ENCODE data around the gene CARD9. TPM values are rescaled to one million over a fixed set of nuclear protein-coding genes. Genes with fewer than 3 reads are reported as not detected.
A peak's percentile ranks its signal among the peaks of the same experiment; 100 is the strongest.

The CARD9 gene
- total RNA-seq, 5 donors from 2014 or later (not counting 1 experiment from before 2014, with no cell fraction given), result 0.43 to 1.4 (median 0.76) TPM

GRCh38 chr9:136331030-136331429, 42.4 kb downstream of the CARD9 start:
- Mint-ChIP-seq H3K27me3 (peaks cover 0 to 3% of the 10 kb centered on the region in 2 donors), H3K9me3 (no peaks in the 10 kb centered on the region), H3K27ac (no peak overlapping the region), H3K4me3 (no peak overlapping the region), H3K36me3 (no peaks in the 10 kb centered on the region), H3K4me1 (peaks cover 4 to 6% (median 4%) of the 10 kb centered on the region in 3 donors)
- CTCF ChIA-PET, result no interaction called here
- Histone ChIP-seq H3K4me3 (ENCODE audit: control insufficient read depth in 1 of 2, extremely low read depth in 1 of 2, low read length in 1 of 2) (no peak overlapping the region), H3K36me3 (ENCODE audit: control insufficient read depth in 2 of 2, extremely low read depth in 1 of 2, insufficient read depth in 1 of 2, low read length in 1 of 2) (no peaks in the 10 kb centered on the region), H3K27ac (ENCODE audit: low read length) (no peak overlapping the region), H3K9me3 (no peaks in the 10 kb centered on the region), H3K4me1 (ENCODE audit: control insufficient read depth in 1 of 2, extremely low read depth in 1 of 2, insufficient read depth in 2 of 2, low read length in 2 of 2) (peaks cover 0 to 28% of the 10 kb centered on the region in 2 experiments), H3K27me3 (replicated peaks in 1 of 2; ENCODE audit: control insufficient read depth in 2 of 2, extremely low read depth in 1 of 2, insufficient read depth in 2 of 2, low read length in 1 of 2) (peaks cover 0 to 17% of the 10 kb centered on the region in 2 experiments)
- DNase-seq, result no peak
- WGBS (ENCODE audit: insufficient coverage), result 86% methylated on average over 11 of the region's 15 CpGs
- POLR2A ChIA-PET, result no interaction called here
- ATAC-seq (replicated peaks in 1 of 4), result no peak

DNA sequence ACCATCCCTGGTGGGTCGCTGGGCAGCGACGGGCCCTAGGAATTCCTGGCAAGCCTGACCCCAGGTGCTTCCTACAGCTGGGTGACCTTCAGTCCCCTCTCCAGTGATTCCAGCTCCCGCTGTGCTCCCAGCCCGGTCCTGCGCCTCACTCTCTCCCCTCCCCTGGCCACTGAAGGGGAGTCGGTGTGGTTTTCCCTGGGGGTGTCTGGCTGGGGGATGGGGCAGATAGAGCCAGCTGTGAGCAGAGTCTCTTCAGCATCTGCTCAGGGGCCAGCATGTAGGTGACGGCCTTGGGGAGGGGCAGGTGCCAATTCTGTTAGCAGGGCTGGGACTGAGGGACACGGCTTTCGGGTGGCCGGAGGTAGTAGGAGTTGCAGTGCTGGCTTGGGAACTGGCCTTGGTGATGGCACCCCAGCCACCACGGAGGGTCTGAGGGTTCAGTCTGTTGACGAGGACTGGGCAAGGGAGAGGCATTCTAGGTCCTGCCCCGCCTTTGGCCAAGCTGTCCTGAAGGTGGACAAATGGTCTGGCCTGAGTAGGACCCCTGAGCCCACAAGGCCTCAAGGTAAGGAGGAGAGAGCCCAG, 43.0 kb downstream of the CARD9 start:
- ChIA-PET CTCF (no interaction called here), POLR2A (no interaction called here)
- Histone ChIP-seq H3K27ac (ENCODE audit: low read length) (no peak overlapping the region), H3K4me1 (ENCODE audit: control insufficient read depth in 1 of 2, extremely low read depth in 1 of 2, insufficient read depth in 2 of 2, low read length in 2 of 2) (peaks cover 0 to 30% of the 10 kb centered on the region in 2 experiments), H3K4me3 (ENCODE audit: control insufficient read depth in 1 of 2, extremely low read depth in 1 of 2, low read length in 1 of 2) (no peak overlapping the region), H3K27me3 (replicated peaks in 1 of 2; ENCODE audit: control insufficient read depth in 2 of 2, extremely low read depth in 1 of 2, insufficient read depth in 2 of 2, low read length in 1 of 2) (peaks cover 0 to 22% of the 10 kb centered on the region in 2 experiments), H3K9me3 (no peaks in the 10 kb centered on the region), H3K36me3 (ENCODE audit: control insufficient read depth in 2 of 2, extremely low read depth in 1 of 2, insufficient read depth in 1 of 2, low read length in 1 of 2) (no peaks in the 10 kb centered on the region)
- WGBS (ENCODE audit: insufficient coverage), result 80% methylated on average over 10 of the region's 14 CpGs
- no peak for DNase-seq
- ATAC-seq (replicated peaks in 1 of 4), result no peak
- Mint-ChIP-seq H3K4me3 (no peak overlapping the region), H3K36me3 (no peaks in the 10 kb centered on the region), H3K27me3 (peaks cover 0 to 3% of the 10 kb centered on the region in 2 donors), H3K27ac (no peak overlapping the region), H3K9me3 (no peaks in the 10 kb centered on the region), H3K4me1 (peaks cover 4 to 6% (median 4%) of the 10 kb centered on the region in 3 donors)

- peaks cover 0 to 28% of the 10 kb centered on the region in 2 experiments for H3K27me3 ChIP-seq (replicated peaks in 1 of 2; ENCODE audit: control insufficient read depth in 2 of 2, extremely low read depth in 1 of 2, insufficient read depth in 2 of 2, low read length in 1 of 2)
- Mint-ChIP-seq H3K27me3 (peaks cover 0 to 3% of the 10 kb centered on the region in 2 donors), H3K27ac (no peak overlapping the region), H3K9me3 (no peaks in the 10 kb centered on the region), H3K36me3 (no peaks in the 10 kb centered on the region), H3K4me1 (peaks cover 4 to 6% (median 4%) of the 10 kb centered on the region in 3 donors), H3K4me3 (no peak overlapping the region)
- no peak overlapping the region for H3K27ac ChIP-seq (ENCODE audit: low read length)
- WGBS (ENCODE audit: insufficient coverage), result 87% methylated on average over 22 of the region's 23 CpGs
- no peak for ATAC-seq (replicated peaks in 1 of 4)
- H3K36me3 ChIP-seq (ENCODE audit: control insufficient read depth in 2 of 2, extremely low read depth in 1 of 2, insufficient read depth in 1 of 2, low read length in 1 of 2), result no peaks in the 10 kb centered on the region
- ChIA-PET CTCF (no interaction called here), POLR2A (no interaction called here)
- no peak for DNase-seq
- H3K4me1 ChIP-seq (ENCODE audit: control insufficient read depth in 1 of 2, extremely low read depth in 1 of 2, insufficient read depth in 2 of 2, low read length in 2 of 2), result peaks cover 0 to 30% of the 10 kb centered on the region in 2 experiments
- no peak overlapping the region for H3K4me3 ChIP-seq (ENCODE audit: control insufficient read depth in 1 of 2, extremely low read depth in 1 of 2, low read length in 1 of 2)
- H3K9me3 ChIP-seq, result no peaks in the 10 kb centered on the region
Measured at GRCh38 chr9:136329636-136330405, 43.6 kb downstream of the CARD9 start.

GRCh38 chr9:136329211-136329627, 44.2 kb downstream of the CARD9 start:
- DNase-seq, result no peak
- H3K4me3 ChIP-seq (ENCODE audit: control insufficient read depth in 1 of 2, extremely low read depth in 1 of 2, low read length in 1 of 2), result no peak overlapping the region
- H3K27me3 ChIP-seq (replicated peaks in 1 of 2; ENCODE audit: control insufficient read depth in 2 of 2, extremely low read depth in 1 of 2, insufficient read depth in 2 of 2, low read length in 1 of 2), result peaks cover 0 to 32% of the 10 kb centered on the region in 2 experiments
- Mint-ChIP-seq H3K4me3 (peak overlapping the region in 1 of 3 donors; percentile 59), H3K36me3 (no peaks in the 10 kb centered on the region), H3K9me3 (no peaks in the 10 kb centered on the region), H3K27me3 (peaks cover 0 to 3% of the 10 kb centered on the region in 2 donors), H3K4me1 (peaks cover 4 to 6% (median 4%) of the 10 kb centered on the region in 3 donors), H3K27ac (no peak overlapping the region)
- ChIA-PET CTCF (no interaction called here), POLR2A (no interaction called here)
- no peak for ATAC-seq (replicated peaks in 1 of 4)
- H3K9me3 ChIP-seq, result no peaks in the 10 kb centered on the region
- no peaks in the 10 kb centered on the region for H3K36me3 ChIP-seq (ENCODE audit: control insufficient read depth in 2 of 2, extremely low read depth in 1 of 2, insufficient read depth in 1 of 2, low read length in 1 of 2)
- H3K4me1 ChIP-seq (ENCODE audit: control insufficient read depth in 1 of 2, extremely low read depth in 1 of 2, insufficient read depth in 2 of 2, low read length in 2 of 2), result peaks cover 0 to 30% of the 10 kb centered on the region in 2 experiments
- H3K27ac ChIP-seq (ENCODE audit: low read length), result no peak overlapping the region
- 85% methylated on average over 14 of the region's 19 CpGs for WGBS (ENCODE audit: insufficient coverage)

DNA sequence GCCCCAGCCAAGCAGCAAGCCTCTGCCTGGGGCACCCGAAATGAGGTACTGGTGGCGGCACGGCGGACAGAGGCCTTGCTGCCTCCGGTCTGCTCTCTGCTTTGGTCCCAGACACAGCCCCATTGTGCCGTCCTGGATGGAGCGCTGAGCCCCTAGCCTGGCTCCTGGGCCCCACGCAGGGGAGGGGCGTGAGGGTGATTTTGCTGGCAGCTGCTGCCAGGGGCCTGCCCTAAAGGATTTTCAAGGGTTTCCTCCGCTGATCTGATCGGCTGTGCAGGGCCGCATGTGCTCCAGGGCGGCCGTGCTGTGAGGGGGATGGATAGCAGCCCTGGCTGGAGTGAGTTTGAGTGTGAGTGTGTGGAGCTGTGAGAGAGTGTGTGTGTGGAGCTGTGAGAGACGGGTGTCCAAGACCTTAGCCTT, 44.8 kb downstream of the CARD9 start:
- ChIA-PET CTCF (no interaction called here), POLR2A (no interaction called here)
- Histone ChIP-seq H3K27me3 (replicated peaks in 1 of 2; ENCODE audit: control insufficient read depth in 2 of 2, extremely low read depth in 1 of 2, insufficient read depth in 2 of 2, low read length in 1 of 2) (peaks cover 0 to 33% of the 10 kb centered on the region in 2 experiments), H3K36me3 (ENCODE audit: control insufficient read depth in 2 of 2, extremely low read depth in 1 of 2, insufficient read depth in 1 of 2, low read length in 1 of 2) (no peaks in the 10 kb centered on the region), H3K27ac (ENCODE audit: low read length) (no peak overlapping the region), H3K4me3 (ENCODE audit: control insufficient read depth in 1 of 2, extremely low read depth in 1 of 2, low read length in 1 of 2) (no peak overlapping the region), H3K9me3 (no peaks in the 10 kb centered on the region), H3K4me1 (ENCODE audit: control insufficient read depth in 1 of 2, extremely low read depth in 1 of 2, insufficient read depth in 2 of 2, low read length in 2 of 2) (peaks cover 0 to 30% of the 10 kb centered on the region in 2 experiments)
- Mint-ChIP-seq H3K9me3 (no peaks in the 10 kb centered on the region), H3K27ac (no peak overlapping the region), H3K4me1 (peaks cover 4 to 6% (median 4%) of the 10 kb centered on the region in 3 donors), H3K4me3 (peak overlapping the region; percentile 41 to 69 (median 59)), H3K36me3 (no peaks in the 10 kb centered on the region), H3K27me3 (peaks cover 0 to 3% of the 10 kb centered on the region in 2 donors)
- DNase-seq, result no peak
- 73% methylated on average over 15 of the region's 15 CpGs for WGBS (ENCODE audit: insufficient coverage)
- ATAC-seq (replicated peaks in 1 of 4), result no peak

DNA sequence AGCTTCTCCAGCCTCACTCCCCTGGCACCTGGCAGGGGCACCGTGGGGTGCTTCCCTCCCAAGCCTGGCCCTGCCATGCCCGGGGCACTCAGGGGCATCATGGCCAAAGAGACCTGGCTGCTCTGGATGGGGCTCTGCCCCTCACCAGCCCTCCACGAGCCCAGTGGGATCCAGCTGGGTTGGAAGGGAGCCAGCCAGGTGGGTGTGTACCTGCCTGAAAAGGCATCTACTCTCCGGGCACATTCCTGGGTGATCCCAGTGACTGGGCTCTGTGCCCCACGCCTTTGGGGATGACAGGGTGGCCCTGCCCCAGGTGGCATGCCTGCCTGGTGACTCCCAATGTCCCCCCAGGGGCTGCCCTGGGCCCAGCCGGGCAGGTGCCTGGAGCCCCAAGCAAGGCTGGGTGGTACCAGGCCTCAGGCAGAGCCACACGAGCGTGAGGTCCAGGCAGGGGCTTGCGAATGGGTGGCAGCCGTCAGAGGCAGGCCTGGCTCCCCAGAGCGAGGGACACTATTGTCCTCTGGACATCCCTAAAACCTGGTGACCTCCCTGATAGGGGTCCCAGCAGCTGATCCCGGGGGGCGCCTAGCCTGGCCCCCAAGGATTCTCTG, 45.4 kb downstream of the CARD9 start:
- Histone ChIP-seq H3K4me3 (ENCODE audit: control insufficient read depth in 1 of 2, extremely low read depth in 1 of 2, low read length in 1 of 2) (peak overlapping the region; percentile 32 to 39), H3K27ac (ENCODE audit: low read length) (no peak overlapping the region), H3K36me3 (ENCODE audit: control insufficient read depth in 2 of 2, extremely low read depth in 1 of 2, insufficient read depth in 1 of 2, low read length in 1 of 2) (no peaks in the 10 kb centered on the region), H3K4me1 (ENCODE audit: control insufficient read depth in 1 of 2, extremely low read depth in 1 of 2, insufficient read depth in 2 of 2, low read length in 2 of 2) (peaks cover 0 to 35% of the 10 kb centered on the region in 2 experiments), H3K9me3 (no peaks in the 10 kb centered on the region), H3K27me3 (replicated peaks in 1 of 2; ENCODE audit: control insufficient read depth in 2 of 2, extremely low read depth in 1 of 2, insufficient read depth in 2 of 2, low read length in 1 of 2) (peaks cover 0 to 33% of the 10 kb centered on the region in 2 experiments)
- no peaks in the 10 kb centered on the region for H3K36me3 Mint-ChIP-seq
- POLR2A ChIA-PET, result interaction anchor here in 1 of 2 donors (0.6 kb wide), 1 partner anchor 1226 kb away, joined by 3 read pairs; no protein-coding TSS in a partner anchor
- CTCF ChIA-PET, result no interaction called here
- DNase-seq (no peak), ATAC-seq (replicated peaks in 1 of 4) (peak in 2 of 4 experiments; percentile 4 to 9)
- no peaks in the 10 kb centered on the region for H3K9me3 Mint-ChIP-seq
- H3K4me1 Mint-ChIP-seq, result peaks cover 4 to 6% (median 4%) of the 10 kb centered on the region in 3 donors
- 52% methylated on average over 10 of the region's 13 CpGs for WGBS (ENCODE audit: insufficient coverage)
- peak overlapping the region; percentile 36 to 59 (median 37) for H3K4me3 Mint-ChIP-seq
- no peak overlapping the region for H3K27ac Mint-ChIP-seq
- H3K27me3 Mint-ChIP-seq, result peaks cover 0 to 3% of the 10 kb centered on the region in 2 donors
